GM21526 (cell line): Measurements from ENCODE around the gene SCARB2.

Experiments used
- ATAC-seq: cut with Tn5 transposase; IDR thresholded peaks from one replicate; pipeline ENCODE4 v1.9.1; 2021; ENCODE audit warnings: moderate library complexity; ENCODE audit not compliant: unreplicated experiment, low FRiP score

The SCARB2 gene

DNA sequence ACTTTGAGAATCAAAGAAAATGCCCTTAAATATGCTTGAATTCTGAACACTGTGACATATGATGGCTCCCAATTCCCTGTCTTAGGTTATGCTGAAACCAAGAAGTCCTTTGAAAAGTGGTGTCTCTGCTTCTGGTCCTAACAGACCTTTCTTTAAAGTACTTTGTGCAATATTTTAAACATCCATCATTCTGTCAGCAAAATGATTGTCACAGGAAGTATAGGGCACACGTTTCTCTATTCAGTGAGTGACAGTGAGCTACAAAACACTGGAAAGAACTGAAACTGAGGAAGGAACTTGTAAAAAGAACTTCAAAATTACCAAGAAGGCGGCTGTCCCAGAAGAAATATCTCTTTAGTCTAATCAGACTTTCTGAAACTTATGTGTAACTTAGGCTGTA lies 53.3 kb downstream of the SCARB2 start:
- ATAC-seq = no peak

DNA sequence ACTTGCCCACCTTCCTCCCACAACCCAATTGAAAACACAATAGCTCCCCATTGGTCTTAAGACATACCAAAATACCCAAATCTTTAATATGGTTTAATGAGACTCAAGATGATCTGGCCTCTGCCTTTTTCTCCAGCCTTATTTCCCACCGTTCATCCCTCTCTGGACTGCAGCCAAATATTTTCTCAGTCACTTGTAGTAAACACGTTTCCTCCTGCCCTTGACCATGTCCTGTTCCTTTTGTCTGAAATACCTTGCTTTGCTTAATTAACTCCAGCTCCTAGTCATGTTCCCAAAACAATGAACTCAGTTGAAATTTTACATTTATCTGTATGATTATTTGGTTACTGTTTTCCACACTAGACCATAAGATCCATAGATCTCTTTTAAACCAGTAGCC lies 57.0 kb downstream of the SCARB2 start:
- ATAC-seq = no peak

- no peak for ATAC-seq
These were observed 57.6 kb downstream of the SCARB2 start for GRCh38 chr4:76155979-76156378.

- no peak for ATAC-seq
These were observed 60.3 kb downstream of the SCARB2 start for GRCh38 chr4:76153356-76153755.

DNA sequence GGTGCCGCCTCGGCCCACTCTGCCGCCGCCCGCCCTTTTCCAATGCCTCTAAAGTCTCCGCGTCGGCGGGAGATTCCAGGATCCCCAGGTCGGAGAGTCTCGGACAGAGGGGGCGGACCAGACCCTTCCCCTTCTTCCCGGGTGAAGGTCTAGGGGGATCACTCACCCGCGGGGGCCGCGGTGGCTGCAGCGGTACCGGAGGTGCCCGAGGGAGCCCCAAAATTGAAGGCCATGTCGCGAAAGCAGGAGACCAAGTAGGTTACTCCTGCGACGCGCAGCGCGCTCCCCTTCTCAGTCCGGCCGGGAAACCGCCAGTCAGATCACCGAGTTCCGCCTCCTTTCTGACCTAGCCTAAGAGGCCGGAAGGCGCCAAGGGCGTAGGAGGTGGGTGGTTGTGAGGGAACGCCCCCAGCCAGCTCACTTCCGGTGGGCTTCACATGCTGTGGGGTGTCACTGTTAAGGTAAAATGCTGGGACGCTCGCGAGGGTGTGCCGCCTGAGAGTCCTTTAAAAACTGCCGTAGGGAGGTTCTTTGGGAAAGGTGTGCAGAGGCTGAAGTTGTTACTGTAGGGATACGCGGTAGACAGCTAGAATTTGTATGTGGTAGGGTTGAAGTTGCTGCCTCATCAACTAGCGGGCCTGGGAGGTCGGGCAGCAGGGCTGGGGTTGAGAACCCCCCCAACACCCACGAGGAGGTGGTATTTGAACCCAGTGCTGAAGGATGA lies 65.3 kb downstream of the SCARB2 start, which contains the start of gene NUP54:
TSS of gene NUP54 (minus strand) at position 256 of the 724 bp plus-strand sequence. CDS start at position 233, 23 bp downstream.
- ATAC-seq = peak; percentile 99

GRCh38 chr4:76147454-76148141 lies 66.0 kb downstream of the SCARB2 start:
- ATAC-seq = peak; percentile 28

- no peak for ATAC-seq
These were observed 69.1 kb downstream of the SCARB2 start for GRCh38 chr4:76144546-76144945.

GRCh38 chr4:76141241-76141640 lies 72.4 kb downstream of the SCARB2 start:
- ATAC-seq = no peak

DNA sequence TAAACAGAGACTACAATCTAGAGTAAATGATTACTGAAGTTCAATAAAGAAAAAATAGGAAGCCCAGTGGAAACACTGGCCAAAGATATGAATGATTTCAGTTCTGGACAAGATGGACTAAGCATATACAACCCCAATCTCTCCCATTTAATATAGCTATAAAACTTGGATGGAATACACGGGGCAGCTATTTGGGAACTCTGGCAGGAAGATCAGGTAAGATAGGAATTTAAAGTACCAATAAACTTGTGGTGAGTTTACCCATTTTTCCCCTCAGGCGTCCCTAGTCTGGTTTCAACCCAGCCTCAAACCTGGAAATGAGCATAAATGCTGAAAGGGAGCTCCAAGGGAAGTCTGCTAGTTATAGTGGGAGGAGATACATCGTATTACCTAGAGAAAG lies 85.9 kb downstream of the SCARB2 start:
- no peak for ATAC-seq

DNA sequence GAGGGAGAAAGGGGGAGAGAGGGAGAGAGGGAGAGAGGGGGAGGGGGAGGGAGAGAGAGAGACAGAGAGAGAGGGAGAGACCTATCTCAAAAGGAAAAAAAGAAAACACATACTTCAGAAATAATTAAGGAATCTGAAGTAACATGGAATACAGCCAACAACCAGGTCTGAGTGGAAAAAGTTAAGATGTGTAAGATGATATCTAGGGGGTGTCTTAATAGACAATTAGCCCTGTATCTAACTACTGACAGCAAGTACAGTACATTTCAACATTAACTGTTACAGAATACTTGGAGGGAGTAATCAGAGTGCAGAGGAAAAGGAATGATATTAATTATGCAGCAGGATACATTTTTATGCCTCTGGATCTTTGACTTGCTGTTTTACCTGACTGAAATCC lies 87.8 kb downstream of the SCARB2 start:
- no peak for ATAC-seq

DNA sequence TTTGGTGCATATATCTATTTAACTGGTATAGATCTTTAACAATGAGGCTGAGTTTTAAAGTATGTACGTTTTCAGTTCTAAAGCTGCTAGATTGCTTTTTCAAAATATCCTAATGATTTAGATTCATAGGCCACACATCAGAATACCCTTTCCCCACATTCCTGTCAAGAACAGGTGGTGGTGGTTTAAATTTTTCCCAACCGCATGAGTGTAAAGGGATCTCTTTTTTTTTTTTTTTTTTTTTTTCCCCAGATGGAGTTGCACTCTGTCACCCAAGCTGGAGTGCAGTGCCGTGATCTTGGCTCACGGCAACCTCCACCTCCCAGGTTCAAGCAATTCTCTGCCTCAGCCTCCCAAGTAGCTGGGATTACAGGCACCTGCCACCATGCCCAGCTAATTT lies 93.4 kb downstream of the SCARB2 start:
- no peak for ATAC-seq

- no peak for ATAC-seq
These were observed 96.1 kb downstream of the SCARB2 start for GRCh38 chr4:76117536-76117935.

- no peak for ATAC-seq
These were observed 96.8 kb downstream of the SCARB2 start for GRCh38 chr4:76116821-76117220.
